ENCODE results near the gene AHNAK.

AHNAK gene

DNA sequence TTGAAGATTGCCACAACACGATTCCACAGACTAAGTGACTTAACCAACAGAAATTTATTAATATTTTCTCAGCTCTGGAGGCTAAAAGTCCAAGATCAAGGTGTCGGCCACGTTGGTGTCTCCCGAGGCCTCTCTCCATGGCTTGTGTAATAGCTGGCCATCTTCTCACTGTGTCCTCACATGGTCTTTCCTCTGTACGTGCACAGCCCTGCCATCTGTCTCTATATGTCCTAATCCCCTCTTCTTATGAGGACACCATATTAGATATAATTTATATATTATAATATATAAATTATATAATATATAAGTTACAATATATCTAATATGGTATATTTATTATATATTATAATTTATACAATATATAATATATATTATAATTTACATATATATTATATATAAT is 152.9 kb downstream of the AHNAK start:
- TF ChIP-seq, protein P1, sequence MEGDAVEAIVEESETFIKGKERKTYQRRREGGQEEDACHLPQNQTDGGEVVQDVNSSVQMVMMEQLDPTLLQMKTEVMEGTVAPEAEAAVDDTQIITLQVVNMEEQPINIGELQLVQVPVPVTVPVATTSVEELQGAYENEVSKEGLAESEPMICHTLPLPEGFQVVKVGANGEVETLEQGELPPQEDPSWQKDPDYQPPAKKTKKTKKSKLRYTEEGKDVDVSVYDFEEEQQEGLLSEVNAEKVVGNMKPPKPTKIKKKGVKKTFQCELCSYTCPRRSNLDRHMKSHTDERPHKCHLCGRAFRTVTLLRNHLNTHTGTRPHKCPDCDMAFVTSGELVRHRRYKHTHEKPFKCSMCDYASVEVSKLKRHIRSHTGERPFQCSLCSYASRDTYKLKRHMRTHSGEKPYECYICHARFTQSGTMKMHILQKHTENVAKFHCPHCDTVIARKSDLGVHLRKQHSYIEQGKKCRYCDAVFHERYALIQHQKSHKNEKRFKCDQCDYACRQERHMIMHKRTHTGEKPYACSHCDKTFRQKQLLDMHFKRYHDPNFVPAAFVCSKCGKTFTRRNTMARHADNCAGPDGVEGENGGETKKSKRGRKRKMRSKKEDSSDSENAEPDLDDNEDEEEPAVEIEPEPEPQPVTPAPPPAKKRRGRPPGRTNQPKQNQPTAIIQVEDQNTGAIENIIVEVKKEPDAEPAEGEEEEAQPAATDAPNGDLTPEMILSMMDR (IDR thresholded peaks at IDR 0.05; ENCODE audit: low read length, missing control alignments): no peak
- H3K4me3 ChIP-seq (replicated peaks; ENCODE audit: low read depth, low read length): no peak overlapping the region
- no peak for DNase-seq (ENCODE audit: low read depth)

DNA sequence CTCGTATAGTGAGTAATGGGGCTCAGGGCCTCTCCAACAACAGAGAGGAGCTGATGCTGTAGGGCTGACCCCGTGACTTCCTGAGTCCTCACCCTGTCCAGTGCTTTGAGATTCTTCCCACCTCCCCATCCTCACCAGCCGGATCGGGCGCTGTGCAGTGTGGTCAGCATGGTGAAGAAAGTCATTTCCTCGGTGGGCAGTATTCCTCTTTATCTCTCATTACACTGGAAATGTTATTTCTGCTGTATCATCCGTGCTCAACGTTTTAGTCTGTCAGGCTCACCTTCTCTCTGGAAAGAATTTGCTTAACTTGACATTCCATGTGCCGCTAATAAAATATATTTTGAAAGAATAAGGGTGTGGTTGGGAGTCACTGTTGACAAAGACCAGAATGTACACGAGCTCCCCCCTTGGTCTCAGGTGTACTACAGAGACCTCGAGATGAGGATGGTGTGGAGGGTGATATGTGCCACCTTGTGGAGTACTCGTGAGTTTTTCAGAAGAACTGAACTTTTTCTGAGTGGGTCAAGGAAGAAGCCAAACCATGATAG is 153.5 kb downstream of the AHNAK start:
- DNase-seq (ENCODE audit: low read depth): no peak
- H3K4me3 ChIP-seq (replicated peaks; ENCODE audit: low read depth, low read length): no peak overlapping the region
- TF ChIP-seq, protein P1 (IDR thresholded peaks at IDR 0.05; ENCODE audit: low read length, missing control alignments): no peak

DNA sequence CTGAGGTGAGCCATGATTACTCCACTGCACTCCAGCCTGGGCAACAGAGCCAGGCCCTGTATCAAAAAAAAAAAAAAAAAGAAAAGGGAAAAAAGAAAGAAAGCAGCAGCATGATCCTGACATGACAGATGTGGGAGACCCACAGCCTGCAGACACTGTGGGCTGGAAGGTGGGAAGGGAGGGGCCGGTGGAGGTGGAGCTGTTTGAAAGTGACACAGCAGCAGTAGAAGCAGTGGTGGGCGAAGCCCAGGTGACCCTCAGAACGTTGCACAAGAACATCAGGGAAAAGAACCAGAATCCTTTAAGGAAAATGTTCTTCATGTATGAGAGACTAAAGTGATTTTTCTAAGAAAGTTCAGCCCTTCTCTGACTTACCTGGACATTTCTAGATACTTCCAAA is 154.1 kb downstream of the AHNAK start:
- TF ChIP-seq, protein P1 (IDR thresholded peaks at IDR 0.05; ENCODE audit: low read length, missing control alignments): no peak
- no peak overlapping the region for H3K4me3 ChIP-seq (replicated peaks; ENCODE audit: low read depth, low read length)
- DNase-seq (ENCODE audit: low read depth): no peak

DNA sequence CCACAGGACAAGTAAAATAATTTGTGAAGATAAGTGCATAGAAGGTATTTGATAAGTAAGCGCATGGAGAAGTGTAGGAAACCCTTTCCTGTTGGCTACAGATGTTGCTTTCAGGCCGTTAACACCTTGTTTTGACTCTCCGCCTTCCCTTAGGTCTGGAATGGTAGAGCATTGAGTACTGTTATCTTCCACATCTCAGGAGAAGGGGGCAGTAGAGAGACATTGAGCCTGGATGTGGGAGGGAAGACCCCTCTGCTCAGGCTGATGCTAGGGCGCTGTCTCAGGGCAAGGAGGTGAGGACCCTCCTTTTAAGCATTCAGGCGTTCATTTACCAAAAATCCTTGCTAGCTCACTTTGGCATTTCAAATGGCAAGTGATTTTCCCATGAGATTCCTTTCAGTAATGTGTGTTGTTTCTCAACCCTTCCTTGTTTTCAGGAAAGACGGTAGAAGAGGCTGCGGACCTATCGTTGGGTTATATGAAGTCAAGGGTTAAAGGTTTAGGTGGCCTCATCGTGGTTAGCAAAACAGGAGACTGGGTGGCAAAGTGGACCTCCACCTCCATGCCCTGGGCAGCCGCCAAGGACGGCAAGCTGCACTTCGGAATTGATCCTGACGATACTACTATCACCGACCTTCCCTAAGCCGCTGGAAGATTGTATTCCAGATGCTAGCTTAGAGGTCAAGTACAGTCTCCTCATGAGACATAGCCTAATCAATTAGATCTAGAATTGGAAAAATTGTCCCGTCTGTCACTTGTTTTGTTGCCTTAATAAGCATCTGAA is 154.8 kb downstream of the AHNAK start:
- no peak overlapping the region for H3K4me3 ChIP-seq (replicated peaks; ENCODE audit: low read depth, low read length)
- TF ChIP-seq, protein P1 (IDR thresholded peaks at IDR 0.05; ENCODE audit: low read length, missing control alignments): no peak
- no peak for DNase-seq (ENCODE audit: low read depth)

DNA sequence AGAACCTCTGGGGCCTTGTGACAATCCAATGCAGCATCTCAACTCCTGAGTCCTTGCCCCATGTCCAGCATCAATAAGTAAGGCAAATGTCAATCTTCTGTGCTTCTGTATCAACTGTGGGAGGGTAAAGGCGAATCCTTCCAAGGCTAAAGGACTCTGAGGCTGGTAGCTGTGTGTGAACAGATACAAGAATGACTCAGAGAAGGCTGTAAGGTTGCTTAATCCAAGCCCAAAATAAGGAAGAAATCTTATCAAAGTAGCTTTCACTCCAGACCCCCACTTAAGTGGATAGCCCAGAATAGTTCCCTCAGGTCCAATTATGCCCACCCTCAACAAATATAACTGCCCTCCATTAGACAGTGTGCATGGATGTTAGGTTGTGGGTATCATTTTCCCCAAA is 155.9 kb downstream of the AHNAK start:
- DNase-seq (ENCODE audit: low read depth): no peak
- TF ChIP-seq, protein P1 (IDR thresholded peaks at IDR 0.05; ENCODE audit: low read length, missing control alignments): no peak

DNA sequence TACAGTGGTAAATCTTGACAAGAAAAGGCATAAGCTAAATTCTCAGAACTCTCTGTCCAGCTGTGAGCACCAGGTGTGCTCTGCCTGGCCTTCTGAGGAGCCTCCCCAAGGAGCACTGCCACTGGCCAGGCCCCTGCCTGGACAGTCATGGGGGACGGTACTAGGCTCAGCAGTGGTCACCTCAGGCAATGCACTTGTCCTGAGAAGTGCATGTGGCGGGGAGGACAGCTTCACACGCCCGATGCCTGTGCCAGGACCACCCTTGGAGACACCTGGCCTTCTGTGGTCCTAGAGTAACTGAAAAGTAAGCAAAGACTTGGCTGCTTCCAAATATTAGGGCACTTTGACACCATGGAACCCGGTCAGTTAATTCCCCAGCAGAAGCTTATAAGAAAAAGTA is 156.4 kb downstream of the AHNAK start:
- no peak overlapping the region for H3K4me3 ChIP-seq (replicated peaks; ENCODE audit: low read depth, low read length)
- TF ChIP-seq, protein P1 (IDR thresholded peaks at IDR 0.05; ENCODE audit: low read length, missing control alignments): no peak
- DNase-seq (ENCODE audit: low read depth): no peak

More for the DNA sequence above, 155.9 kb downstream of the AHNAK start:
- H3K4me3 ChIP-seq (replicated peaks; ENCODE audit: low read depth, low read length): no peak overlapping the region

DNA sequence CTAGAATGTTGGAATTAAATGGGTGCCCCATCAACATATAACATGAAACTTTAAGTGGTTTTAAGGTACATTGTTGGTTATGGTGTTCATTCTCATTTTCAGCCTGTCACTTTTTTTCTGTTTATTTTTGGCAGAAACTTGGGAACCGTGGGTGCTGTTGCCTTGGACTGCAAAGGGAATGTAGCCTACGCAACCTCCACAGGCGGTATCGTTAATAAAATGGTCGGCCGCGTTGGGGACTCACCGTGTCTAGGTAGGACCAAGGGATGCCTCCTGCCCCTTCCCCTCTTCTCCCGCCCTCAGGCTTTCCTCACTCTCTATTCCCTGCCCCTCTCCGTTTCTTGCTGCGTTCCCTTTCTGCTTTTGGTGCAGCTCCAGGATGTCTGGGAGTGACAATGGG is 157.6 kb downstream of the AHNAK start:
- H3K4me3 ChIP-seq (replicated peaks; ENCODE audit: low read depth, low read length): no peak overlapping the region
- TF ChIP-seq, protein P1 (IDR thresholded peaks at IDR 0.05; ENCODE audit: low read length, missing control alignments): no peak
- no peak for DNase-seq (ENCODE audit: low read depth)
